ENCODE results near the gene NCOA3. TPM values are rescaled to one million over a fixed set of nuclear protein-coding genes. Genes with fewer than 3 reads are reported as not detected.

The NCOA3 gene
- polyA plus RNA-seq, 1 of the 3 experiments (the other 2 are of a cell fraction): 5.8 TPM

- TF ChIP-seq SIN3A (IDR thresholded peaks at IDR 0.05; ENCODE audit: borderline replicate concordance, low read depth, low read length) (no peak), TAF1 (IDR thresholded peaks at IDR 0.05; ENCODE audit: borderline replicate concordance, low read depth, low read length) (no peak), EP300 (IDR thresholded peaks at IDR 0.05; ENCODE audit: borderline replicate concordance in 1 of 2, low read depth in 1 of 2, low read length in 1 of 2) (no peak), PBX3 (IDR thresholded peaks at IDR 0.05) (no peak), GABPA (IDR thresholded peaks at IDR 0.05; ENCODE audit: low read depth) (no peak), MEF2A (IDR thresholded peaks at IDR 0.05; ENCODE audit: borderline replicate concordance, low read depth) (no peak), GATA2 (CRISPR knock-in tag; IDR thresholded peaks at IDR 0.05) (no peak)
Measured at GRCh38 chr20:47545499-47545898, 43.8 kb downstream of the NCOA3 start (continued).

GRCh38 chr20:47546184-47547033 is 44.7 kb downstream of the NCOA3 start:
- Histone ChIP-seq H3K27ac (ENCODE audit: low read depth in 2 of 2, low read length in 1 of 2) (peak overlapping the region; percentile 19 to 81; a peak in 3 of 4 replicates), H3K4me1 (ENCODE audit: control insufficient read depth in 1 of 2, insufficient read depth in 2 of 2, low read depth in 1 of 2, low read length in 1 of 2) (peaks cover 4 to 22% of the 10 kb centered on the region in 2 experiments; a peak in 3 of 4 replicates), H3K9me3 (no peaks in the 10 kb centered on the region), H3K4me2 (peak overlapping the region; percentile 43), H3K9me2 (no peaks in the 10 kb centered on the region), H4K20me1 (ENCODE audit: insufficient read depth) (no peaks in the 10 kb centered on the region), H3K4me3 (ENCODE audit: low read depth in 2 of 2, low read length in 1 of 2) (no peak overlapping the region), H3K27me3 (ENCODE audit: insufficient read depth) (no peaks in the 10 kb centered on the region), H3K79me2 (ENCODE audit: insufficient read depth) (peaks cover 69% of the 10 kb centered on the region), H3K9ac (peak overlapping the region; percentile 38; the same call in 1 of the 2 replicates), H3F3A (replicated peaks; ENCODE audit: insufficient read depth) (peaks cover 33% of the 10 kb centered on the region), H2AFZ (ENCODE audit: low read depth) (no peak overlapping the region), H3K36me3 (replicated peaks in 1 of 2; ENCODE audit: control insufficient read depth in 1 of 2, insufficient read depth in 2 of 2, low read length in 1 of 2) (no peaks in the 10 kb centered on the region)
- ChIA-PET CTCF (no interaction called here), POLR2A (no interaction called here)
- peak; percentile 38; the same call in 1 of the 2 replicates for TF ChIP-seq FOSL2 (IDR thresholded peaks at IDR 0.05; ENCODE audit: borderline replicate concordance, low read depth)
- TF ChIP-seq TCF12 (IDR thresholded peaks at IDR 0.05): peak; percentile 42; the same call in 1 of the 2 replicates
- no peak for TF ChIP-seq NRF1 (IDR thresholded peaks at IDR 0.05; ENCODE audit: low read depth, low read length)
- no peak for TF ChIP-seq MEF2A (IDR thresholded peaks at IDR 0.05; ENCODE audit: borderline replicate concordance, low read depth)
- no peak for TF ChIP-seq USF2 (IDR thresholded peaks at IDR 0.05; ENCODE audit: borderline replicate concordance, low read depth, low read length)
- TF ChIP-seq JUND (IDR thresholded peaks at IDR 0.05): peak; percentile 27; the same call in 1 of the 2 replicates
- 78% methylated on average over 13 of the region's 13 CpGs for WGBS (ENCODE audit: low lambda C conversion rate)
- DNase-seq: no peak

GRCh38 chr20:47547034-47547387 is 45.3 kb downstream of the NCOA3 start:
- POLR2A ChIA-PET: no interaction called here
- H3K4me1 ChIP-seq (ENCODE audit: control insufficient read depth in 1 of 2, insufficient read depth in 2 of 2, low read depth in 1 of 2, low read length in 1 of 2): peaks cover 7 to 22% of the 10 kb centered on the region in 2 experiments; a peak in 3 of 4 replicates
- no peak overlapping the region for H2AFZ ChIP-seq (ENCODE audit: low read depth)
- CTCF ChIA-PET: no interaction called here
- H3K27me3 ChIP-seq (ENCODE audit: insufficient read depth): no peaks in the 10 kb centered on the region
- H3K4me3 ChIP-seq (ENCODE audit: low read depth in 2 of 2, low read length in 1 of 2): no peak overlapping the region
- WGBS (ENCODE audit: low lambda C conversion rate): 95% methylated on average over 5 of the region's 5 CpGs
- H3F3A ChIP-seq (replicated peaks; ENCODE audit: insufficient read depth): peaks cover 35% of the 10 kb centered on the region
- DNase-seq: no peak
- H3K79me2 ChIP-seq (ENCODE audit: insufficient read depth): peaks cover 63% of the 10 kb centered on the region
- peak overlapping the region in 1 of 2 experiments; percentile 81; a peak in 2 of 4 replicates for H3K27ac ChIP-seq (ENCODE audit: low read depth in 2 of 2, low read length in 1 of 2)
- no peak overlapping the region for H3K9ac ChIP-seq
- no peaks in the 10 kb centered on the region for H3K9me2 ChIP-seq
- H4K20me1 ChIP-seq (ENCODE audit: insufficient read depth): no peaks in the 10 kb centered on the region
- H3K36me3 ChIP-seq (replicated peaks in 1 of 2; ENCODE audit: control insufficient read depth in 1 of 2, insufficient read depth in 2 of 2, low read length in 1 of 2): no peaks in the 10 kb centered on the region
- no peak overlapping the region for H3K4me2 ChIP-seq
- no peaks in the 10 kb centered on the region for H3K9me3 ChIP-seq
- TF ChIP-seq YY1 (IDR thresholded peaks at IDR 0.05; ENCODE audit: low read depth) (no peak), CHD2 (IDR thresholded peaks at IDR 0.05; ENCODE audit: low read length, partially characterized antibody) (no peak), USF1 (IDR thresholded peaks at IDR 0.05; ENCODE audit: borderline replicate concordance, low read depth) (no peak), PBX3 (IDR thresholded peaks at IDR 0.05) (no peak), MEF2A (IDR thresholded peaks at IDR 0.05; ENCODE audit: borderline replicate concordance, low read depth) (no peak), TAF1 (IDR thresholded peaks at IDR 0.05; ENCODE audit: borderline replicate concordance, low read depth, low read length) (no peak), TEAD4 (IDR thresholded peaks at IDR 0.05; ENCODE audit: borderline replicate concordance, insufficient read depth) (no peak), JUND (IDR thresholded peaks at IDR 0.05) (no peak), ZBTB33 (IDR thresholded peaks at IDR 0.05; ENCODE audit: borderline replicate concordance, low read depth) (no peak)

Data from SK-N-SH (cell line).